AG20443 (cell line): ENCODE data around the gene SLC26A9.

ENCODE experiments used
- DNase-seq: peaks from one replicate; pipeline ENCODE4 v3.0.0; 2012; ENCODE audit warnings: low spot score, mixed read lengths

SLC26A9 gene

GRCh38 chr1:205948886-205949285 lies 5.6 kb upstream of the SLC26A9 start:
- no peak for DNase-seq

GRCh38 chr1:205948039-205948438 lies 4.8 kb upstream of the SLC26A9 start:
- no peak for DNase-seq

- no peak for DNase-seq
Observed at GRCh38 chr1:205947024-205947423, 3.8 kb upstream of the SLC26A9 start.

- no peak for DNase-seq
Observed at GRCh38 chr1:205945069-205945468, 1.8 kb upstream of the SLC26A9 start.

- DNase-seq = no peak
Observed at GRCh38 chr1:205944525-205944924, 1.3 kb upstream of the SLC26A9 start.

GRCh38 chr1:205942631-205943159 lies 561 bp downstream of the SLC26A9 start:
- no peak for DNase-seq

GRCh38 chr1:205940710-205941109 lies 2.5 kb downstream of the SLC26A9 start:
- no peak for DNase-seq

- no peak for DNase-seq
Observed at GRCh38 chr1:205939690-205940330, 3.4 kb downstream of the SLC26A9 start.

- DNase-seq = no peak
Observed at GRCh38 chr1:205938682-205939081, 4.6 kb downstream of the SLC26A9 start.

GRCh38 chr1:205936846-205937586 lies 6.2 kb downstream of the SLC26A9 start:
- DNase-seq = peak; percentile 70

GRCh38 chr1:205936311-205936710 lies 6.9 kb downstream of the SLC26A9 start:
- no peak for DNase-seq

- no peak for DNase-seq
Observed at GRCh38 chr1:205935869-205936268, 7.4 kb downstream of the SLC26A9 start.

- DNase-seq = no peak
Observed at GRCh38 chr1:205934788-205935187, 8.5 kb downstream of the SLC26A9 start.

GRCh38 chr1:205933671-205934618 lies 9.3 kb downstream of the SLC26A9 start:
- peak; percentile 83 for DNase-seq

- no peak for DNase-seq
Observed at GRCh38 chr1:205932776-205933175, 10.5 kb downstream of the SLC26A9 start.

GRCh38 chr1:205930799-205931281 lies 12.4 kb downstream of the SLC26A9 start:
- no peak for DNase-seq

GRCh38 chr1:205930195-205930577 lies 13.1 kb downstream of the SLC26A9 start:
- DNase-seq = no peak

GRCh38 chr1:205929496-205930194 lies 13.6 kb downstream of the SLC26A9 start:
- DNase-seq = no peak

GRCh38 chr1:205928317-205928716 lies 14.9 kb downstream of the SLC26A9 start:
- DNase-seq = no peak

GRCh38 chr1:205927676-205928075 lies 15.6 kb downstream of the SLC26A9 start:
- DNase-seq = no peak

- DNase-seq = no peak
Observed at GRCh38 chr1:205927247-205927646, 16.0 kb downstream of the SLC26A9 start.

GRCh38 chr1:205926636-205927035 lies 16.6 kb downstream of the SLC26A9 start:
- DNase-seq = no peak
